ENCODE data around the gene INPP4B. TPM values are rescaled to one million over a fixed set of nuclear protein-coding genes. Genes with fewer than 3 reads are reported as not detected.
A peak's percentile ranks its signal among the peaks of the same experiment; 100 is the strongest.

INPP4B gene
- total and polyA plus RNA-seq, 2 donors (not counting 1 experiment from before 2014, with no cell fraction given): 19.7 to 22.2 TPM

GRCh38 chr4:142126890-142127497 lies 719.1 kb downstream of the INPP4B start:
- Histone ChIP-seq H4K20me1 (ENCODE audit: control insufficient read depth, extremely low read depth, insufficient read depth, low read length) (no peaks in the 10 kb centered on the region), H3K9me3 (ENCODE audit: control insufficient read depth, insufficient read depth, low read depth, low read length) (no peaks in the 10 kb centered on the region), H3K79me2 (ENCODE audit: control insufficient read depth, insufficient read depth, low read length) (no peaks in the 10 kb centered on the region), H3K4me2 (ENCODE audit: extremely low read depth, insufficient read depth, low read length) (no peak overlapping the region), H3K9ac (ENCODE audit: insufficient read depth, low read length) (no peak overlapping the region), H3K4me3 (replicated peaks in 1 of 4; ENCODE audit: control extremely low read depth in 1 of 4, insufficient read depth in 1 of 4, low read depth in 3 of 4, low read length in 4 of 4) (no peak overlapping the region), H3K27ac (ENCODE audit: insufficient read depth, low read length) (no peak overlapping the region), H3K4me1 (ENCODE audit: control insufficient read depth, extremely low read depth, insufficient read depth, low read length) (no peaks in the 10 kb centered on the region), H2AFZ (ENCODE audit: low read length) (no peak overlapping the region), H3K27me3 (ENCODE audit: control insufficient read depth, insufficient read depth, low read length) (no peaks in the 10 kb centered on the region), H3K36me3 (ENCODE audit: control insufficient read depth, insufficient read depth, low read length) (no peaks in the 10 kb centered on the region)
- peak; percentile 77 to 78 for TF ChIP-seq CTCF (conservative IDR thresholded peaks at IDR 0.05 in 1 of 2, IDR thresholded peaks at IDR 0.05 in 1 of 2; ENCODE audit: low read depth in 1 of 2, low read length in 2 of 2)
- no peak for TF ChIP-seq EZH2 (IDR thresholded peaks at IDR 0.05; ENCODE audit: low read length, missing control alignments)
- DNase-seq (ENCODE audit: low read depth in 2 of 2): peak; percentile 68 to 88

- H3K4me2 ChIP-seq (ENCODE audit: extremely low read depth, insufficient read depth, low read length): no peak overlapping the region
- no peaks in the 10 kb centered on the region for H3K4me1 ChIP-seq (ENCODE audit: control insufficient read depth, extremely low read depth, insufficient read depth, low read length)
- H3K9me3 ChIP-seq (ENCODE audit: control insufficient read depth, insufficient read depth, low read depth, low read length): no peaks in the 10 kb centered on the region
- no peak overlapping the region for H2AFZ ChIP-seq (ENCODE audit: low read length)
- H3K27me3 ChIP-seq (ENCODE audit: control insufficient read depth, insufficient read depth, low read length): no peaks in the 10 kb centered on the region
- no peak for DNase-seq (ENCODE audit: low read depth in 2 of 2)
- no peak overlapping the region for H3K9ac ChIP-seq (ENCODE audit: insufficient read depth, low read length)
- no peak overlapping the region for H3K27ac ChIP-seq (ENCODE audit: insufficient read depth, low read length)
- no peak overlapping the region for H3K4me3 ChIP-seq (replicated peaks in 1 of 4; ENCODE audit: control extremely low read depth in 1 of 4, insufficient read depth in 1 of 4, low read depth in 3 of 4, low read length in 4 of 4)
- no peaks in the 10 kb centered on the region for H3K36me3 ChIP-seq (ENCODE audit: control insufficient read depth, insufficient read depth, low read length)
- H4K20me1 ChIP-seq (ENCODE audit: control insufficient read depth, extremely low read depth, insufficient read depth, low read length): no peaks in the 10 kb centered on the region
- TF ChIP-seq EZH2 (IDR thresholded peaks at IDR 0.05; ENCODE audit: low read length, missing control alignments) (no peak), CTCF (conservative IDR thresholded peaks at IDR 0.05 in 1 of 2, IDR thresholded peaks at IDR 0.05 in 1 of 2; ENCODE audit: low read depth in 1 of 2, low read length in 2 of 2) (no peak)
- no peaks in the 10 kb centered on the region for H3K79me2 ChIP-seq (ENCODE audit: control insufficient read depth, insufficient read depth, low read length)
Observed at GRCh38 chr4:142124874-142125273, 721.2 kb downstream of the INPP4B start.

- Histone ChIP-seq H3K9ac (ENCODE audit: insufficient read depth, low read length) (no peak overlapping the region), H3K79me2 (ENCODE audit: control insufficient read depth, insufficient read depth, low read length) (no peaks in the 10 kb centered on the region), H3K4me2 (ENCODE audit: extremely low read depth, insufficient read depth, low read length) (no peak overlapping the region), H3K36me3 (ENCODE audit: control insufficient read depth, insufficient read depth, low read length) (no peaks in the 10 kb centered on the region), H3K4me3 (replicated peaks in 1 of 4; ENCODE audit: control extremely low read depth in 1 of 4, insufficient read depth in 1 of 4, low read depth in 3 of 4, low read length in 4 of 4) (no peak overlapping the region), H4K20me1 (ENCODE audit: control insufficient read depth, extremely low read depth, insufficient read depth, low read length) (no peaks in the 10 kb centered on the region), H3K27me3 (ENCODE audit: control insufficient read depth, insufficient read depth, low read length) (no peaks in the 10 kb centered on the region), H3K27ac (ENCODE audit: insufficient read depth, low read length) (no peak overlapping the region), H3K4me1 (ENCODE audit: control insufficient read depth, extremely low read depth, insufficient read depth, low read length) (no peaks in the 10 kb centered on the region), H3K9me3 (ENCODE audit: control insufficient read depth, insufficient read depth, low read depth, low read length) (no peaks in the 10 kb centered on the region), H2AFZ (ENCODE audit: low read length) (no peak overlapping the region)
- no peak for DNase-seq (ENCODE audit: low read depth in 2 of 2)
- TF ChIP-seq EZH2 (IDR thresholded peaks at IDR 0.05; ENCODE audit: low read length, missing control alignments) (no peak), CTCF (conservative IDR thresholded peaks at IDR 0.05 in 1 of 2, IDR thresholded peaks at IDR 0.05 in 1 of 2; ENCODE audit: low read depth in 1 of 2, low read length in 2 of 2) (no peak)
Observed at GRCh38 chr4:142121448-142122350, 724.4 kb downstream of the INPP4B start.

All from fibroblast of lung (primary cell).